ENCODE data around the gene TPD52L1. TPM values are rescaled to one million over a fixed set of nuclear protein-coding genes. Genes with fewer than 3 reads are reported as not detected.
"Not testable (repeated sequence)": the region's sequence is repeated elsewhere in the genome, so short reads cannot be mapped to it uniquely, and the experiment has no call there.

The TPD52L1 gene
- total RNA-seq, 1 experiment from 2014 or later, result 12.4 TPM

DNA sequence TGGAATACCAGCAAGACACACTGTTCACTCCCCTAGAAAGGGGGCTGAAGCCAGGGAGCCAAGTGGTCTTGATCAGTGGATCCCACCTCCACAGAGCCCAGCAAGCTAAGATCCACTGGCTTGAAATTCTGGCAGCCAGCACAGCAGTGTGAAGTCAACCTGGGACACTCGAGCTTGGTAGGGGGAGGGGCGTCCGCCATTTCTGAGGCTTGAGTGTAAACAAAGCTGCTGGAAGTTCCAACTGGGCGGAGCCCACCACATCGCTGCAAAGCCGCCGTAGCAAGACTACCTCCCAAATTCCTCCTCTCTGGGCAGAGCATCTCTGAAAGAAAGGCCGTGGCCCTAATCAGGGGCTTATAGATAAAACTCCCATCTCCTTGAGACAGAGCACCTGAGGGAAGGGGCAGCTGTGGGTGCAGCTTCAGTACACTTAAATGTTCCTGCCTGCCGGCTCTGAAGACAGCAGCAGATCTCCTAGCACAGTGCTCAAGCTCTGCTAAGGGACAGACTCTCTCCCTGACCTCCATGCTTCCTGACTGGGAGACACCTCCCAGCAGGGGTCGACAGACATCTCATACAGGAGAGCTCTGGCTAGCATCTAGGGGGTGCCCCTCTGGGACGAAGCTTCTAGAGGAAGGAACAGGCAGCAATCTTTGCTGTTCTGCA lies 126.9 kb downstream of the TPD52L1 start:
- TF ChIP-seq ZNF121 (CRISPR knock-in tag; IDR thresholded peaks at IDR 0.05), result 0 out of 2 replicates have a peak, but pooled peaks have one; percentile 37
- ATAC-seq (peak; percentile 88), DNase-seq (ENCODE audit: low spot score) (peak; percentile 48)
- H3K27me3 Mint-ChIP-seq (ENCODE audit: low read depth); H3K4me3 Mint-ChIP-seq; H3K27ac Mint-ChIP-seq; POLR2A ChIA-PET: not testable (repeated sequence)
- Mint-ChIP-seq H3K4me1 (peaks cover 22% of the 10 kb centered on the region), H3K9me3 (peaks cover 28% of the 10 kb centered on the region), H3K36me3 (peaks cover 58% of the 10 kb centered on the region)
- CTCF ChIA-PET, result interaction anchor here (1.1 to 1.3 kb wide), 2 partner anchors 88 to 673 kb away, joined by 3 read pairs; no protein-coding TSS in a partner anchor

DNA sequence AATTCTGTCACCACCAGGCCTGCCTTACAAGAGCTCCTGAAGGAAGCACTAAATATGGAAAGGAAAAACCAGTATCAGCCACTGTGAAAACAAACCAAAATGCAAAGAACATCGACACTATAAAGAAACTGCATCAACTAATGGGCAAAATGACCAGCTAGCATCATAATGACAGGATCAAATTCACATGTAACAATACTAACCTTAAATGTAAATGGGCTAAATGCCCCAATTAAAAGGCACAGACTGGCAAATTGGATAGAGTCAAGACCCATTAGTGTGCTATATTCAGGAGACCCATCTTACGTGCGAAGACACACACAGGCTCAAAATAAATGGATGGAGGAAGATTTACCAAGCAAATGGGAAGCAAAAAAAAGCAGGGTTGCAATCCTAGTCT lies 128.9 kb downstream of the TPD52L1 start:
- H3K27ac Mint-ChIP-seq; ATAC-seq; H3K27me3 Mint-ChIP-seq (ENCODE audit: low read depth); CTCF ChIA-PET; H3K4me3 Mint-ChIP-seq; DNase-seq (ENCODE audit: low spot score): not testable (repeated sequence)
- POLR2A ChIA-PET, result interaction anchor here (0.8 kb wide), 1 partner anchor 69 kb away, joined by 3 read pairs; no protein-coding TSS in a partner anchor
- H3K9me3 Mint-ChIP-seq, result peaks cover 33% of the 10 kb centered on the region
- peaks cover 68% of the 10 kb centered on the region for H3K36me3 Mint-ChIP-seq
- peaks cover 22% of the 10 kb centered on the region for H3K4me1 Mint-ChIP-seq

DNA sequence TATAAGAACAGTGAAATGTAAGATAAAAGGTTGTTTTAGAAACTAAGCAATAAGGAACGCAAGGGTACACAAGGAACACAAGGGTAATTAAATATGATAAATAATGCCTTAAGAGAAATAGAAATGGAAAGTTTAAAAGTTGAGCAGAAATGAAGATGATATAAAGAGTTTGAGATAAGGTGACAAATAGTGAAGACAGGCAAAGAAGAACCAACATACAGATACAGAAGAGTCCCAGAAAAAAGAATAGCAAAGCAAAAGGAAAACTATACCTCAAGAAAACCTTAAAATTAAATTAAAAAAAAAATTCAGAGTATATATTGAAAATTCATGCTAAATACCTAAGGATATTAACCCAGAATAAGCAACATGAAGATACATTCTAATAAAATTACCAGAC lies 131.8 kb downstream of the TPD52L1 start:
- Mint-ChIP-seq H3K4me1 (peaks cover 11% of the 10 kb centered on the region), H3K9me3 (peaks cover 36% of the 10 kb centered on the region), H3K4me3 (no peak overlapping the region), H3K36me3 (peaks cover 80% of the 10 kb centered on the region), H3K27ac (no peak overlapping the region), H3K27me3 (ENCODE audit: low read depth) (no peaks in the 10 kb centered on the region)
- POLR2A ChIA-PET, result no interaction called here
- ATAC-seq (no peak), DNase-seq (ENCODE audit: low spot score) (no peak)
- CTCF ChIA-PET, result no interaction called here
- no peak for TF ChIP-seq ZNF396 (CRISPR knock-in tag; IDR thresholded peaks at IDR 0.05; ENCODE audit: borderline replicate concordance)
- TF ChIP-seq, protein P1, sequence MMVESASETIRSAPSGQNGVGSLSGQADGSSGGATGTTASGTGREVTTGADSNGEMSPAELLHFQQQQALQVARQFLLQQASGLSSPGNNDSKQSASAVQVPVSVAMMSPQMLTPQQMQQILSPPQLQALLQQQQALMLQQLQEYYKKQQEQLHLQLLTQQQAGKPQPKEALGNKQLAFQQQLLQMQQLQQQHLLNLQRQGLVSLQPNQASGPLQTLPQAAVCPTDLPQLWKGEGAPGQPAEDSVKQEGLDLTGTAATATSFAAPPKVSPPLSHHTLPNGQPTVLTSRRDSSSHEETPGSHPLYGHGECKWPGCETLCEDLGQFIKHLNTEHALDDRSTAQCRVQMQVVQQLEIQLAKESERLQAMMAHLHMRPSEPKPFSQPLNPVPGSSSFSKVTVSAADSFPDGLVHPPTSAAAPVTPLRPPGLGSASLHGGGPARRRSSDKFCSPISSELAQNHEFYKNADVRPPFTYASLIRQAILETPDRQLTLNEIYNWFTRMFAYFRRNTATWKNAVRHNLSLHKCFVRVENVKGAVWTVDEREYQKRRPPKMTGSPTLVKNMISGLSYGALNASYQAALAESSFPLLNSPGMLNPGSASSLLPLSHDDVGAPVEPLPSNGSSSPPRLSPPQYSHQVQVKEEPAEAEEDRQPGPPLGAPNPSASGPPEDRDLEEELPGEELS (CRISPR knock-in tag; IDR thresholded peaks at IDR 0.05), result no peak

DNA sequence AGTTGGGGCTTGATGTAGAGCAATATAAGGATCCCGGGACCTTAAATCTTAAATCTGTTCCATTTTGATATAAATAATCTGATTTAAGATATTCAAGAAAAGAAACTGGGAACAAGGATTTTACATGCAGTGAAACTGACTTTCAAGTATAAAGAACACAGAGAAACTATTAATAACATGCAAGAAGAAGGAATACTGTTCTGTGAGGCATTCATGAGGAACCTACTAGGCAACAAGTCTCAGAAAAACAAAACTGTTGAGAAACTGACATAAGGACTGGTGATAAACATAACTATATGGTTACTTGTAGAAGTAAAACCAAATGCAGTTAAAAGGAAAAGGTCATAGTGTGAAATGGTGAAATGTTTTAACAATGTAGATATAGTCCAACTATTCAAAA lies 132.4 kb downstream of the TPD52L1 start:
- CTCF ChIA-PET, result no interaction called here
- Mint-ChIP-seq H3K9me3 (peaks cover 32% of the 10 kb centered on the region), H3K4me1 (peaks cover 6% of the 10 kb centered on the region), H3K4me3 (no peak overlapping the region), H3K27me3 (ENCODE audit: low read depth) (no peaks in the 10 kb centered on the region), H3K36me3 (peaks cover 76% of the 10 kb centered on the region), H3K27ac (no peak overlapping the region)
- DNase-seq (ENCODE audit: low spot score) (no peak), ATAC-seq (no peak)
- TF ChIP-seq, protein P2, sequence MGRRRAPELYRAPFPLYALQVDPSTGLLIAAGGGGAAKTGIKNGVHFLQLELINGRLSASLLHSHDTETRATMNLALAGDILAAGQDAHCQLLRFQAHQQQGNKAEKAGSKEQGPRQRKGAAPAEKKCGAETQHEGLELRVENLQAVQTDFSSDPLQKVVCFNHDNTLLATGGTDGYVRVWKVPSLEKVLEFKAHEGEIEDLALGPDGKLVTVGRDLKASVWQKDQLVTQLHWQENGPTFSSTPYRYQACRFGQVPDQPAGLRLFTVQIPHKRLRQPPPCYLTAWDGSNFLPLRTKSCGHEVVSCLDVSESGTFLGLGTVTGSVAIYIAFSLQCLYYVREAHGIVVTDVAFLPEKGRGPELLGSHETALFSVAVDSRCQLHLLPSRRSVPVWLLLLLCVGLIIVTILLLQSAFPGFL (CRISPR knock-in tag; IDR thresholded peaks at IDR 0.05; ENCODE audit: borderline replicate concordance), result no peak
- POLR2A ChIA-PET, result no interaction called here

DNA sequence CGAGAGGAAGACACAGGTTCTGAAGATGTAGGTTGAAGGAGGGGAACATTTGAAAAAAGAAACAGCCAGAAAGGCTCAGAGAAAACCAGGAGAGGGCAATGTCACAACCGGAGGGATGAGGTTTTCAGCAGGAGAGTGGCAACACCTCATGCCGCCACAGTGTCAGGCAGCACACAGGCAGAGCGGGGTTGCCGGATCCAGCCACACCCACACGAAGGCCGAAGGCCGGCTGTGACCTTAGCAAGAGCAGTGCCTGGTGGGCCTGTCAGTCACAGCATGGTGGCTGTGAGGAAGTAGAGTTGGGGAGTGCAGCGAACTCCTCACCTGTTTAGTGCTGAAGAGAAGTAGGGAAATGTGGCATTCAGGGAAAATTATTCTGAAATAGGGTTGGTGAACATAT lies 134.1 kb downstream of the TPD52L1 start:
- H3K36me3 Mint-ChIP-seq, result peaks cover 64% of the 10 kb centered on the region
- no peak for DNase-seq (ENCODE audit: low spot score)
- POLR2A ChIA-PET, result no interaction called here

More for the DNA sequence above, 134.1 kb downstream of the TPD52L1 start:
- no peak overlapping the region for H3K4me3 Mint-ChIP-seq
- CTCF ChIA-PET, result no interaction called here
- peak; percentile 90 for ATAC-seq
- peaks cover 19% of the 10 kb centered on the region for H3K9me3 Mint-ChIP-seq
- no peaks in the 10 kb centered on the region for H3K27me3 Mint-ChIP-seq (ENCODE audit: low read depth)
- no peaks in the 10 kb centered on the region for H3K4me1 Mint-ChIP-seq
- TF ChIP-seq KAT7 (CRISPR knock-in tag; IDR thresholded peaks at IDR 0.05; ENCODE audit: borderline replicate concordance), result no peak
- TF ChIP-seq, protein P3, sequence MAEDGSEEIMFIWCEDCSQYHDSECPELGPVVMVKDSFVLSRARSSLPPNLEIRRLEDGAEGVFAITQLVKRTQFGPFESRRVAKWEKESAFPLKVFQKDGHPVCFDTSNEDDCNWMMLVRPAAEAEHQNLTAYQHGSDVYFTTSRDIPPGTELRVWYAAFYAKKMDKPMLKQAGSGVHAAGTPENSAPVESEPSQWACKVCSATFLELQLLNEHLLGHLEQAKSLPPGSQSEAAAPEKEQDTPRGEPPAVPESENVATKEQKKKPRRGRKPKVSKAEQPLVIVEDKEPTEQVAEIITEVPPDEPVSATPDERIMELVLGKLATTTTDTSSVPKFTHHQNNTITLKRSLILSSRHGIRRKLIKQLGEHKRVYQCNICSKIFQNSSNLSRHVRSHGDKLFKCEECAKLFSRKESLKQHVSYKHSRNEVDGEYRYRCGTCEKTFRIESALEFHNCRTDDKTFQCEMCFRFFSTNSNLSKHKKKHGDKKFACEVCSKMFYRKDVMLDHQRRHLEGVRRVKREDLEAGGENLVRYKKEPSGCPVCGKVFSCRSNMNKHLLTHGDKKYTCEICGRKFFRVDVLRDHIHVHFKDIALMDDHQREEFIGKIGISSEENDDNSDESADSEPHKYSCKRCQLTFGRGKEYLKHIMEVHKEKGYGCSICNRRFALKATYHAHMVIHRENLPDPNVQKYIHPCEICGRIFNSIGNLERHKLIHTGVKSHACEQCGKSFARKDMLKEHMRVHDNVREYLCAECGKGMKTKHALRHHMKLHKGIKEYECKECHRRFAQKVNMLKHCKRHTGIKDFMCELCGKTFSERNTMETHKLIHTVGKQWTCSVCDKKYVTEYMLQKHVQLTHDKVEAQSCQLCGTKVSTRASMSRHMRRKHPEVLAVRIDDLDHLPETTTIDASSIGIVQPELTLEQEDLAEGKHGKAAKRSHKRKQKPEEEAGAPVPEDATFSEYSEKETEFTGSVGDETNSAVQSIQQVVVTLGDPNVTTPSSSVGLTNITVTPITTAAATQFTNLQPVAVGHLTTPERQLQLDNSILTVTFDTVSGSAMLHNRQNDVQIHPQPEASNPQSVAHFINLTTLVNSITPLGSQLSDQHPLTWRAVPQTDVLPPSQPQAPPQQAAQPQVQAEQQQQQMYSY (CRISPR knock-in tag; IDR thresholded peaks at IDR 0.05), result peak; percentile 44; the same call in 1 of the 2 replicates
- H3K27ac Mint-ChIP-seq, result no peak overlapping the region

Data from WTC11 (cell line).